Cerebellar cortex (tissue), 1 donor: ENCODE data around the gene IGLL1.
"Not testable (repeated sequence)": the region's sequence is repeated elsewhere in the genome, so short reads cannot be mapped to it uniquely, and the experiment has no call there.

ENCODE experiments used
- DNase-seq: peaks from one replicate; pipeline ENCODE4 v3.0.0-alpha.2; 2015; ENCODE audit warnings: low spot score

IGLL1 gene

DNA sequence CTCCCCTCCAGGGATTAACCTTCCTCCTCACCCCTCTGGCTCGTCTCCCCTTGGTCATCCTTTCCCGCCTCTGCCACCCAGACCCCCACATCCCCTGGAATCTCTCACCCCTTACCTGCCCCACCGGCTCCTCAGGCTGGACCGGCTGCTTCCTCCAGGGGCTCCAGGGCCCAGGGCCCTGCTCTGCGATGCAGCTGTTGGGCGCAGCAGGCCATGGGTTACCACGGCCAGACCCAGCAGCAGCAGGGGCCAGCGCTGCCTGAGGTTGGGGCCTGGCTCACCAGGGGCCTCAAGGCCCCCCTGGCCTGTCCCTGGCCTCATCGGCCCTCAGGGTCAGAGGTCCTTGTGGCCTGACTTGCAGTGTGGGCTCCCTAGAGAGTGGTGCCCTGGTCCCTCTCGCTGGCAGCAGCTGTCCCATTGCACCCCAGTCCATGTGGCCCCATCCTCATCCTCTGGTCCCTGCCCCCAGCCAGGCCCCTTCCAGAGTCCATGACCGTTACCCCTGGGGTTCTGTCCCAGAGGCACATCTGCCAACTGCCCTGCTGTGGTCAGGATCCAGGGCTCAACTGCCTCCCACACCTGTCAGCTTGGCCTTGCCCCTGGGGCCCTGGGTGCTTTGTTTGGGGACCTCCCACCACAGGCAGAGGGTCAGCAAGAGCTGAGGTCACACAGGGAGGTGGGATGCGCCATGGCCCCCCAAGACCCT, at the start of gene IGLL1:
TSS of gene IGLL1 (minus strand) at position 421 of the 706 bp plus-strand sequence. CDS start at position 321, 100 bp downstream.
- no peak for DNase-seq

DNA sequence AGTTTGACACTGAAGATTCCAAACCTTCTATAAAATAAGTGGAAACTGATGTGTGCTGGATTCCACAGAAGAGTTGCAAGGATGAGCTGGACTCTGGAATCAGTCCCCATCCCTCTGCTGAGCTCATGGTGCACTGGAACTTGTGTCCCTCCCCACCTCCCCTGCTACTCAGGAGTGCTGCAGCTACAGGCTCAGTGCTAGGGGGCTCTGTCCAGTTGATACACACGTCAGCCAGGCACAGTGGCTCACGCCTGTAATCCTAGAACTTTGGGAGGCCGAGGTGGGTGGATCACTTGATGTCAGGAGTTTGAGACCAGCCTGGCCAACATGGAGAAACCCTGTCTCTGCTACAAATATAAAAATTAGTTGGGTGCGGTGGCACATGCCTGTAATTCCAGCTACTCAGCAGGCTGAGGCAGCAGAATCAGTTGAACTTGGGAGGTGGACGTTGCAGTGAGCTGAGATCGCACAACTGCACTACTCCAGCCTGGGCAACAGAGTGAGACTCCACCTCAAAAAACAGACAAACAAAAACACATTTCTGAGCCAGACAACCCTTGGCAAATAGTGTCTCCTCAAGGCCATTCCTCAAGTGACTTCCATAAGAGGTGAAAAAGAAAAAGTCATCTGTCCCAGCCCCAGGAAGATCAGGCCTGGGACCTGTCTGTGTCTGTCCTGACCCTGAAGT, 48.1 kb upstream of the IGLL1 start:
- not testable (repeated sequence) for DNase-seq

DNA sequence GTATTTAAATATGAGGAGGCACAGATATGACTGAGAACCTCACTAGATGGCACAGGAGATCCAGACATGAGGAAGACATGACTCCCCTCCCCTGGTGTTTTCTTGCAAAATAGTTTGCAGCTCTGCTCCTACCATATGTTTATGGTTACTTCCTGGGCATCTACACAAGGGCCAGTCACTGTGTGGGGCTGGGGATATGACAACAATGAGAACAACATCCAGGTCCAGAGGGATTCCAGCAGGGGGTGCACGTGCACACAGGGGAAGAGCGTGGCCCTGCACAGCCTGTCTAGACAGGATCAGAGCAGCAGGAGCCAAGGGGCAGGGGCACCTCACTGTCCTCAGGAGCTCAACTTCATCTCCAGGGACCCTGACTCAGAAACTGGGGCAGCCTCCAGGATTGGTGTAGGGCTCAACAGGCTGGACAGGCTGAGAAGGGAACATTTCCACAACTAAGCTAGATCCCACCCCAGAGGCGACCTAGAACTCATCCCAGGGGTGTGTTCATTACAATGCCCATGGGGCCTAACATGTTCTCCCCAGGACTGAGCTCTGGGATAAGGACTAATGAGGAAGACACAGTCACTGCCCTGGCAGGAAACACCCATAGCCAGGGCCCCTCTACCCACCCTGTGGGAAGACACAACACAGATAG, 47.4 kb upstream of the IGLL1 start:
- DNase-seq = peak; percentile 45

DNA sequence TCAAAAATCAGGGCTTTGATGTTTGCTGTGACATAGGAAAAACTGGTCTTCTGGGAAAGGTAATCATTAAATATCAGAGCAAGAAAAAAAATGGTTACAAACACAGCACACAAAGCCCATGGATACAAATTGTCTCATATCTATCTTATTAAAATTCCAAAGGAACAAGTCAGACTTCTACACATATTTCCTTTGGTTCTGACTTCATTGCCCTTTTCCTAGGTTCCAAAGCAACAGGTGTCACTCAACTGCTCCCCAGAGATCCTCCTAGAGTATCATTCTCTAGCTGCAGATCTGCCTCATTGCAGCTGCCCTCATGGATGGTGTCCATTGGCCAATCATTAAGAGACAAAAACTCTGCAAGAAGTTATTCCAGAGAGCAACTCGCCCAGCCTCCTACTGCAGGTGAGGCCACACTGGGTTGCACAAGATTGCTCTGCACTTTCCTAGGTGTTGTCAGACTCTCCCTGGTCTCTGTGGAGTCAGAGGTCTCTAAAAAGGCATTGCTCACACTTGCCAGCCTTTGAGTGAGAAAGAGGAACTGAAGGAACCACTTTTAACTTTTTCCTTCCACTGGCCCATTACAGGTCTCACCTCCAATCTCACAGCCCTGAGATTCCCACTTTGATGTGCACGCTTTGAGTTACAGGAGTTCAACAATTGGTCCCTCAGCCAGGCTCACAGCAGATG, 46.3 kb upstream of the IGLL1 start:
- no peak for DNase-seq

DNA sequence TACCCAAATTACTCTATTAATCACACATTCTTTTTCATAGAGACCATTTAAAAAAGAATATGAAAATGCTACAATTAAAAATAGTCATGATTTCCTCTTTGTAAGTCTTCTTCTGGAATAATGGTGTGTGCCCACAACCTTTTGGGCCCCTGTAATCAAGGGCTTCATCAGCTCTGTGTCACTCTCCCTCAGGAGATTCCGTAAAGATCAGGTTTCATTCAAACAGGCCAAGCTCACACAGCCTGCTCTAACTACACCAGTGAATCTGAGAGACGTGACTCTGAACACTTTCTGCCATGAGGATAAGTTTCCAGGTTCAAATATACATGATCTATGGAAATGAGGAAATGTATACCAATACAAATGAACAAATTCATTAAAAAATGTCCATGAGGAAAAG, 42.5 kb upstream of the IGLL1 start:
- DNase-seq = no peak

DNA sequence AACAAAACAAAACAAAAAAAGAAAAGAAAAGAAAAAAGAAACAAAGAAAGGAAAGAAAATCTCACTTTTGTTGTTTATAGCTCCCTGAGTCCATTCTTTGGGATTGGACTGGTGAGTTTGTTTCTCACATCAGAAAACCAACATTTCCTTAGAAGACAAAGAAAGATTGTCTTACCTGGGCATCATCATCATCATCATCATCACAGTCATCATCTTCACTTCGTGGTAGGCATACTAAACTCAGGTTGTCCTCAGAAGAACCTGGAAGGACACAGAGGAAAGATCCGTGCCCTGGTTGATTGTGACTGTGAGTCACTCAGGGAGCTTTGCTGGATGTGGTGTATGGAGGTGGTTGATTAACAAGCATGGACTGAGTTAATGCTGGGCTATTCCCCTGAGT, 41.8 kb upstream of the IGLL1 start:
- not testable (repeated sequence) for DNase-seq

DNA sequence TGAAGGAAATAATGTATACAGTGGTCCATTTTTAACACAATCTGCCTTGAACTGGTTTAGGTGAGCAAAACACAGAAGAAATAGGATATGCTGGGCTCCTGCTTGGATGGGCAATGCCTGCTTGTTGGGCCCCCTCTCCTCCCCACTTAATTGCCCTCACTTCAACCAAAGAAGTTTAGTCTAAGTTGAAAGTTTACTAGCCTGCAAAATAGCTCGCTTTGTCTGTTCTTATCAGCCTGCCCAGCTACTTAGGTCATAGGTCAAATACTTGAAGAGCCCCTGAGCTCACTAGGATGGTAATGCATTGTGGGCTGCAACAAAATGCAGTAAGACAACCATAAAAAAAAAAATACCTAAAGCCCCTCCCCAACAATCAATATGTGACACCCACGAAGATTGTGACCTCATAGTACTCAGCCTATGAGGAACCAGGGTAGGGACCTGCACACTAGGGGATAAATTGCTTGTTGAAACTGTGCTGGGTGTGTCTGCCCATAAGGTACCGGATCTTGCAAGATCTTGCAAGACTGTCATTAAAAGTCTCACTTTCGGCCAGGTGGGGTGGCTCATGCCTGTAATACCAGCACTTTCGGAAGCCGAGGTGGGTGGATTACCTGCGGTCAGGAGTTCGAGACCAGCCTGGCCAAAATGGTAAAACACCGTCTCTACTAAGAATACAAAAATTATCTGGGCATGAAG, 41.1 kb upstream of the IGLL1 start:
- no peak for DNase-seq

DNA sequence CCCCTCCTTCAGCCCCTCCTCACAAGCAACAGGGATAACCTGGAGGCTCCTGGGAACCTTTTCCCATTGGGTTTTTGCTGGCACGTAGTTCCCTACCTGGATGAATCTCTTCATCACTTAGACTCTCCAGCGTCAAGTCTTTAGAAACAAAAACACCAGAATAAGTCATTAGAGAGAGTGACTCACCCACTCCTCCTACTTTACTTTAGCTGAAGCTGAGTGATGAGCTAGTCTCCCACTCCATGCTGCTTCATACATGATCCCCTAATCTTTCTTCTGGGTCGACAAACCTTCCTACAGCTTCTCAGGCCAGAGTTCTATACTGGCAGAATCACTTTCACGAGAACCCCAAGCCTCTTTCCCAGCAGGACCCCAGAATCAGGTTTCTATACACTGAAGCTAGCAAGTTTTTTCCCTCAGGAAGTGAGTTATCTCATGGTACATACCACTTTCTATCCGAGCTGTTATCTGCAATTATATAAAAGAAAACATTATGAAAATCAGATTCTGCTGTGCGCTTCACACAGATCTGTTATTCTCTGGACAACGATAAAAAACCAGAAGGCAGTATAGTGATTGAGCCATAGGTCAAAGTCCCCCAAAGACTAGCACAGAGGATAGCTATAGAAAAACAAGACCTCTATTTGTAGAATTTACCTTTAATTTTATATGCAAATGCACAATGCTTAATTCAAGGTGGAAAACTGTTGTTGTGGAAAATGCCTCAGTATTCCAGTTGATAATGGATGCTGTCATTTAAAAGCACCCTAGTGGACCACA, 33.3 kb upstream of the IGLL1 start:
- DNase-seq = no peak

DNA sequence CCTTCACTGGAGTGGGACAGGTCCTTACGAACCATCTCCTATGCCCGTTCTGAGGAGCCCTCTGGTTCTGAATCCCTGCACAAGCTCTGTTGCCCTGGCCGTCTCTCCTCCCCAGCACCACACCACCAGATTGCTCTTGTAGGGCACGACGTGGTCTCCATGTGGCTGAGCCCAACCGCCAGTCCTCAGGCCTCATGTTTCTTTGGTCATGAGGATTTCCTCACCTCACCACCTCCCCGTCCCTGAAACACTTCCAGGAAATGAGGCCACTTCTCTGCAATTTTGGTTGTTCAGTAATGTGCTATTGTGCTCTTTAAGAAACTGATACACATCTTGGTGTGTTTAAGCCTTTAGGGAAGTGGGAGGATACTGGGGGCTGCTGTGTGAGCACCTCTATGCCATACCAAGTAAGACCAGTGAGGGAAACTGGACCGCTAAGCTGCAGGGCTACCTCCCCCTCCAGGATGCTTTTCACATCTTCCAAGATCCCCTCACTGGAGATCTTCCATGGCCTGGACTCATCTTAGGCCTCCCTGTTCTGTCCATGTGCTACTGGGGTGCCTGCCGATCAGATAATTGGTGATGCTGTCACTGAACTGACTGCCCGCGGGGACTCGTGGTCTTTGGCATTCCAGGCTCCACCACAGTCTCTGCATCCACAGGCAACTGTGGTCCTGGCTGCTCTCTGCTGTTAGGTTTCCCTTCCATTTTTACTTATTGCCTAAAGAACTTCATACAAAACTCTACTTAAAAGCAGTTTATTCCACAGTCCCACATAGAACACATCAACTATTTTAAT, 30.1 kb upstream of the IGLL1 start:
- no peak for DNase-seq

DNA sequence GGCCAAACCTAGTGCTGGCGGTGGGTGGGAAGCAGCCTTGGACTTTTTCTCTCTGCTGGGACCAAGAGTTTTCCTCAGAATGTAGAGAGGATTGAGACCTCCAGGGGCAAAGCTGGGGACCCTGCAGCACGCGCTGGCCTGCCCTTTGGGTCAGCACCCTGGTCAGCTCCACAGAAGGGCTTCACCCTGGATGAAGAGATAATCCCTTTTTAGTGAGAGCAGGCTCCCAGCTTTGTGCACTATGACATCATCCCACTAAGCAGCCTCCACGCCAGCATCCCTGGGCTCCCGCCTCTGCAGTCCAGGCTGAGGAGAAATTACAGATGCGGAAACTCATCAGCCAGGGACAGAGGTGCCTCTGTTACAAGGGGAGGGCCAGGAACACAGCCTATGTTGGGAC, 28.5 kb upstream of the IGLL1 start:
- no peak for DNase-seq

DNA sequence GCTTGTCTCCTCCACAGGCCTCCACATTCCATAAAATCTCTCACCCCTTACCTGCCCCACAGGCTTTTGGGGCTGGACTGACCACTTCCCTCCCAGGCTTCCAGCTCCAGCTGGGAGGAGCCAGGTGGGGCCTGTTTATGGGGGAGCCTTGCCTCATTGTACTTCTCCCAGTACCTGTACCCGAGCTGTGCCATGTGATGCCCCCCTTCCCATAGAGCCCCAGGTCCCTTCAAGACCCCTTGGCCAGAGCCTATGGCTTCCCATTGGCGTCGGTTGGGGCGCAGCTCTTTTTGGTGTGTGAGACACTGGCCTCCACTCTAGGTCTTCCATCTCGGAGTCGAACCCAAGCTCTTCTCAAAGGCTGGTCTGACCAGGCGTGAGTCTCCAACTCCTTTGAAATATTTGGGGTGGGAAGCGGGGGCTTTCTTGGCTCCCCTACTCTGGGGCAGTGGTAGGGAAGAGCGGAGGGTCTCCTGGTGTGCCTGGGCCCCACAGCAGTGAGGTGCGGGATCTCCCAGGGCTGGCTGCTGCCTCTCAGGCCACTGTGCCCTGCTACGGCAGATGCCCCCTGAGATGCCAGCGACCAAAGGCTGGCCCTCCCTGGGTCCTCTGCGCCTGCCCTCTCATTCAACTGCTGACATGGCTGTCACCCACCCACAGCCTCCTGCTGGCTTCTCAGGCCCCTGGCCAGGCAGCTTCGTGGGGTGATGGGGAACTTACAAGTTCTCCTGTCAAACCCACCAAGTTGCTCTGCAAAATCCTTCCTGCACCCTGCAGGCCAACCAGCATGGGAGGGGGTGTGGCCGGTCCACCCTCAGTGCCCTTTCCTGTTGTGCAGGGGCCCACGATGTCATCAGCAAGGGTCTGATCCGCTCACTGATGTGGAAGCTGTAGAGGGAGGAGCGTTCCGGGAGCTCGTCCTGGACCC, 26.4 kb upstream of the IGLL1 start:
- DNase-seq = no peak

DNA sequence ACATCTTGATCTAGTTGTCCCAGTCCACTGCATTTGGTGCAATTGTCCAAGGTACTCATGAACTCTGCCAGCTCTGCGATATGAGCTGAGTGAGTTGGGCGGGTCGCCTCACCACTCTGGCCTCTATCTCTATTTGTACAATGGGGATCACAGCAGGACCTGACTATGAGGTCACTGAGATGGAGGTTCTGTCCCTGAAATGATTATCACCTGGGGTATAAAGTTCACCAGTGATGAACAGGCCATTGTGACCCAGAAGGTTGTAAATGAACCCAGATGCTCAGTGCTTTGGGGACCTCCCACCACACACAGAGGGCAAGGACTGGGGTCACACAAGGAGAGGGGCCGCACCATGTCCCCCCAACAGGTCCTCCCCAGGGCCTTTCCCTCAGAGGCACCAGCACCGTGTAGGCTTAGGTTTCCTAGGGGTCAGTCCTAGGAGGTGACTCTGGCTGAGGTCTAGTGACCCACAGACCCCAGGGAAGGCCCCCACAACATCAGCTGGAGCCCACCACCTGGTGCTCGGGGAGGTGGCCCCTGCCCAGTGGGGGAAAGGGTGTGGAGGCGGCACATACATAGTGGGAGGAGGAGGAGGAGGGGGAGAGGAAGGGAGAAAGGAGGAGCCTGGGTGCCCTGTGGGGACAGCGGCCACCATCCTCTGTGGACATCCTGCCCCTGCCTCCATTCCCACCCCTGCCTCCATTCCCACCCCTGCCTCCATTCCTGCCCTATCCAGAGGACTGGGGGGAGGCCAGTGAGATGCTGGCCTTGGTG, 25.0 kb upstream of the IGLL1 start:
- no peak for DNase-seq

DNA sequence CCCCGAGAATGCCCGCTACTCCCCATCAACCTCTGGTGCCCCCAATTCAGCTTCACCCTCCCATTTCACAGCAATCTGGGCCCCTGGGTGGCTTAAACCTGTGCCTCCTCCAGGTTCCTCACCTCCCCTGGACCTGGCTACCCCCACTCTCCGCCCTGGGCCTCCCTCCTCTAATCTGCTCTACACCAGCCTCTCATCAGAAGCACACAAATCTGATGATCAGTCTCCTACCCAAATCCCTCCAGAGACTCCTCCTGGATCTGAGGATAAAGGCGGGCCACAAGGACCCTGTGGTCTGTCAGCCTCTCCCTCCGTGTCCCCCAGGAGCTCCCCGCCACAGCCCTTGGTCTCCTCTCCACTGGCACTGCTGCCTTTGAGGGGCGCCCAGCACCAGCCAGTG, 23.2 kb upstream of the IGLL1 start:
- DNase-seq = no peak

DNA sequence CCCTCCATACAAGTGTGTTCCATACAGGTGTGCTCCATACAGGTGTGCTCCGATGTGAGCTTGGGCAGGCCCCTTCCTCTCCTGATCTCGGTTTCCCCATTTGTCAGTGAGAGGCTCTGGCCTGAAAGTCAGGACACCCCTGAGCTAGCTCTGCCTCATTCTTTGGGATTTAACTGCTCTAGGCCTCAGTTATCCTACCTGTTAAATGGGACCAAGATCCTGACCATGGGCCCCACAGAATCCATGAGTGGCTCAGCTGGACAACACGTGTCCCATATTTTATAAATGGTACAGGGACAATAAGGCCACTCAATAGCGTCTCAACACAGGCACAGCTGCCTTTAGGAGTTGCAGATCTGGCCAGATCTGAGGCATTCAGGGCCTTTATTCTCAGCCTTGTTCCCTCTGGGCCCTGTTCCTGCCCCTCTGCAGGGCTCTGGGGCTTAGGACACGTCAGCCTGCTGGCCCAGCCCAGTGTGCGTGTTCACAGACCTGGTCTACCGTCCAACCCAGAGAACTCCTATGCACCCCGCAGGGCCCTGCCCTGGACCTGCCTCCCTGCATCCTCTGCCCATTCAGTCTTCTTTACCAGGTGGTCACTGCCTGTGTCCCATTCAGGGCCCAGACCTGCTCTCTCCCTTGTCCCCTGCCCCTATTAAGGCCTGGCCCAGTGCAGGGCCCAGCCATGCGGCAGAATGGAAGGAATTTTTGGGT, 18.9 kb upstream of the IGLL1 start:
- DNase-seq = no peak

DNA sequence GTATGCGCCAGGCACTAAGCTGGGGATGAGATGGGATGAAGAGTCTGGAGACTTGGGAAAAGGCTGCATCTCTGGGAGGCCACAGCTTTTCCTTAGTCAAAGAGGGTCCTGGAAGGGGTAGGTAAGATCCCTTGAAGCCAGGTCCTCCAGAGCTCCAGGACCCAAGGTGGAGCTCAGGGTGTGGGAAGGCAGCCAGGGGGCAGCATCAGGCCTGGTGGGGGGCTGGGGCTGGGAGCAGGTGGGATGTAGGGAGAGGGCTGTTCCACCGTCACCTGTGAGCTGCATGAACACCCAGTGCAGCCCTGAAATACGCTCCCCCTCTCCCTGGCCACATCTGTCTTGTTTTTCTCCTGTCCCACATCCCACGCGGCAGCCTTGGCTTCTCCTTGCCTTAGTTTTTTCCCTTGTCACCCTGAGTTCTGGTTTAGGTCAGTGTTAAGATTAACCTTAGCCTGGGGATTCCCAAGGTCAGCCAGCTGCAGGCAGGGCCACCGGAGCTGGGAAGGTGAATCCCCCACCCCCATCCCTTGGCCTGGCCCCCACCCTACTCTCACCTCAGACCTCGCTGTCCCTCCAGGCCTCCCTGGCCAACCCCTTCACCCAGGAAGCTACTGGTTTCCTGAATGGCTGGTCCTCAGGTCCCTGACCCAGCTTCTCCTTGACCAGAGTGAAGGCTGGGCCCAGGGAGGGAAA, 17.6 kb upstream of the IGLL1 start:
- not testable (repeated sequence) for DNase-seq

DNA sequence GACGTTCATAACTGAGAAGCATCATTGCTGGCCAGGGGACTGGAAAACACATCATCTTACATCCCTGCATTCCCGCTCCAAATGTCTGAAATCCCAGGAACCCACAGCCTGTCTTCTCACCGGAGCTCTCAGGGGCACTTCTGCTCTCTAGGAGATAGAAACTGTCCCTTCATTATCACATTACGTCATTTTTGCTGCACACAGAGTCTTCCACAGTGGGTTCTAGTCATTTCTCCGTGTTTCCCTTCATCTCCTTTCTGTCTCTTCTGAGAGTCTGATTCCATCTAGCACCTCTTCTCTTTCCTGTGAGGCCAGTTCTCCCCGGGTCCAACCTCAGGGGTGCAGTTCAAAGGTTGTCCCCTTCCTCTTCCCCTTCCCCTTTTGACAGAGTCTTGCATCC, 15.8 kb upstream of the IGLL1 start:
- not testable (repeated sequence) for DNase-seq

DNA sequence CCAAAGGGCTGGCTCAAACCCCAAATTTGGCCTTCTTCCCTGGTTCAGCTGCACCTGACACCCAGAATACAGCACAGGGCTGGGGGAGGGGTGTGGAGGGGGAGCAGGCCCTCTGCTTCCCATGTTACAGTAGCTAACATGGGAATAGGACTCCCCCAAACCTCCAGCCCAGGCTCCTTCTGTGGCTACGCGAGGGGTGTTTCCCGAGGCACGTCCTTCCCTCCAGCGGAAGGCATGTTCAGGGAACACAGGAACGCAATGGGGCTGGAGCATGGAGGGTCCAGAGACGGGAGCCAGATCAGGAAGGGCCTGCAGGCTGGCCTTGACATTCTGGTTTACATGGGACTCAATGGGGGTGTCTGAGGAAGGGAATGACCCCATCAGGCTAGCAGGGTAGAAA, 11.8 kb upstream of the IGLL1 start:
- no peak for DNase-seq
